Mucosa of descending colon (tissue), 3 donors: ENCODE data around the gene TMEM204. TPM values are rescaled to one million over a fixed set of nuclear protein-coding genes. Genes with fewer than 3 reads are reported as not detected.
"Not testable (repeated sequence)": the region's sequence is repeated elsewhere in the genome, so short reads cannot be mapped to it uniquely, and the experiment has no call there.

Experiments
- ATAC-seq: fragments of 200-7000 bp; cut with Tn5 transposase; one replicate; pipeline ENCODE4 v1.9.1; 2020; ENCODE audit warnings: mild to moderate bottlenecking, moderate library complexity
- DNase-seq, 3 donors: peaks; one replicate each; pipeline ENCODE4 v3.0.0-alpha.2; 2020
- H3K36me3 ChIP-seq: fragments of 200-600 bp; one replicate; pipeline ENCODE4 v1.8.0; 2021; ENCODE audit warnings: low read depth, mild to moderate bottlenecking
- H3K4me1 ChIP-seq: fragments of 200-600 bp; one replicate; pipeline ENCODE4 v1.8.0; 2021; ENCODE audit warnings: low read depth, mild to moderate bottlenecking
- H3K4me3 ChIP-seq: fragments of 200-600 bp; one replicate; pipeline ENCODE4 v1.8.0; 2021; ENCODE audit warnings: mild to moderate bottlenecking
- H3K9me3 ChIP-seq: fragments of 200-600 bp; one replicate; pipeline ENCODE4 v1.8.0; 2021; ENCODE audit warnings: mild to moderate bottlenecking
- intact Hi-C, 2 donors: fragments of 100-400 bp; cut with DNase I in 1 of 2; cut with micrococcal nuclease in 1 of 2; formaldehyde crosslinking; loops; one replicate each; pipeline versions ENCODE4 v1.11.0 to v1.11.1; 2022; cut with DNase I, micrococcal nuclease
- total RNA-seq, 3 donors: library from RNA; stranded (reverse); fragmentation: NEBNext Ultra II Directional in 2 of 3; extraction: Animal tissue kit (Norgen Biotek cat#: 25700) in 2 of 3; gene quantifications; one replicate each; pipeline versions ENCODE4 v1.2.1 to v1.2.4, GENCODE V29; 2021 to 2023
- TF ChIP-seq, protein P1 (sequence below): fragments of 200-600 bp; IDR thresholded peaks from one replicate; pipeline ENCODE4 v1.8.0; 2022; ENCODE audit warnings: antibody characterized with exemption, mild to moderate bottlenecking
- donor health status: DM: no; HTN: no; CAD: no; lungs with moderate emphysema.
- donor health status: DM: no; HTN: no; CAD: no.
- donor health status: DM: no; HTN: yes; CAD: no.

The TMEM204 gene
- total RNA-seq, 3 donors from 2014 or later = 3.4 to 10.3 (median 5.0) TPM

DNA sequence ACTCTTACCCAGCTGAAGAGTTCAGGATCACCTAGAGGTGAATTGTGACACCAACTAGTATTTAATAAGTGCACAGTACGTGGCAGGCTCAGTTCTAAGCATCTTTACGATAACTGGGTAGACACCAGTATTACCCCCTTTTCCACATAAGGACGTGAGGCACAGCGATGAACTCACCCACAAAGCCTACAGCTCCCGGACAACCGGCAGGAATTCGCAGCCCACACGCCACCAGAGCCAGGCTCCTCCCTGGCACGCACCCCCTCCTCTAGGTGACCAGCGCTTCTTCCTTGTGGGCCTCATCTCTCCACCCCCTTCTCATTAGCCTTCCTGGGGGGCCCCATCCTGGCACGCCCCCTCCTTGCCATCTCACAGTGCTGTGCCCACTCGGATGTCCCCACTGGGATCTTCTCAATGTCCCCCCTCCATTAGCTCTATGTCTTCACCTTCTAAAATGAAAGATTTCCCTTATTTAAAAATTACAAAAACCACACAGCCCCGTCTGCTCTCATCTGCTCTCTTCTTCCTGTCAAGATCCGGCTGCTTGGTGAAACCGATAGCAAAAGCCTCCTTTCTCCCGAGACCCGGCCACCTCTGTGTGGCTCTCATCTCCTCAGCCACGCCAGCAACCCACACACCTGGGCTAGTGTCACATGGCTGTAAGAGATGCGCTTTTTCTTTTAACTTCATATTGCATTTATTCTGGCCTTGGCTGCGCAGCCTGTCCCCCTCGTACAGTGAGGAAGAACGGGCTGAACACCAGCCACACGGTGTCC, 57.7 kb downstream of the TMEM204 start:
- H3K9me3 ChIP-seq = no peaks in the 10 kb centered on the region
- no peaks in the 10 kb centered on the region for H3K36me3 ChIP-seq
- no peak overlapping the region for H3K4me3 ChIP-seq
- no peaks in the 10 kb centered on the region for H3K4me1 ChIP-seq
- DNase-seq (no peak), ATAC-seq (no peak)
- TF ChIP-seq, protein P1, sequence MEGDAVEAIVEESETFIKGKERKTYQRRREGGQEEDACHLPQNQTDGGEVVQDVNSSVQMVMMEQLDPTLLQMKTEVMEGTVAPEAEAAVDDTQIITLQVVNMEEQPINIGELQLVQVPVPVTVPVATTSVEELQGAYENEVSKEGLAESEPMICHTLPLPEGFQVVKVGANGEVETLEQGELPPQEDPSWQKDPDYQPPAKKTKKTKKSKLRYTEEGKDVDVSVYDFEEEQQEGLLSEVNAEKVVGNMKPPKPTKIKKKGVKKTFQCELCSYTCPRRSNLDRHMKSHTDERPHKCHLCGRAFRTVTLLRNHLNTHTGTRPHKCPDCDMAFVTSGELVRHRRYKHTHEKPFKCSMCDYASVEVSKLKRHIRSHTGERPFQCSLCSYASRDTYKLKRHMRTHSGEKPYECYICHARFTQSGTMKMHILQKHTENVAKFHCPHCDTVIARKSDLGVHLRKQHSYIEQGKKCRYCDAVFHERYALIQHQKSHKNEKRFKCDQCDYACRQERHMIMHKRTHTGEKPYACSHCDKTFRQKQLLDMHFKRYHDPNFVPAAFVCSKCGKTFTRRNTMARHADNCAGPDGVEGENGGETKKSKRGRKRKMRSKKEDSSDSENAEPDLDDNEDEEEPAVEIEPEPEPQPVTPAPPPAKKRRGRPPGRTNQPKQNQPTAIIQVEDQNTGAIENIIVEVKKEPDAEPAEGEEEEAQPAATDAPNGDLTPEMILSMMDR = no peak
- intact Hi-C loops = no loop called here

DNA sequence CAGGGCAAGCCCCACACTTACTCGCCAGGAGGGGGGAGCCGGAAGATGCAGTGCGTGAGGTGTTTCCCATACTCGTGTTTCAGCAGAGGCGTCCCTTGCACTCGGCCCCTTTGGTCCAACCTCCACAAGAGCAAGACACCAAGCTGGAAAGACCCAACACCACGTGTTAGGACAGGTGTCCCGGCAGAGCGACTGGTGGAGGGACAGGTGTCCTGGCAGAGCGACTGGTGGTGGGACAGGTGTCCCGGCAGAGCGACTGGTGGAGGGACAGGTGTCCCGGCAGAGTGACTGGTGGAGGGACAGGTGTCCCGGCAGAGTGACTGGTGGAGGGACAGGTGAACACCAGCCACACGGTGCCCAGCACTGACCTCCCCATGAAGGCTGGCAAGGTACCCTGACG, 59.0 kb downstream of the TMEM204 start:
- H3K4me3 ChIP-seq = no peak overlapping the region
- TF ChIP-seq, protein P1 = no peak
- intact Hi-C loops = no loop called here
- no peaks in the 10 kb centered on the region for H3K4me1 ChIP-seq
- ATAC-seq (no peak), DNase-seq (no peak)
- H3K9me3 ChIP-seq = no peaks in the 10 kb centered on the region
- no peaks in the 10 kb centered on the region for H3K36me3 ChIP-seq

DNA sequence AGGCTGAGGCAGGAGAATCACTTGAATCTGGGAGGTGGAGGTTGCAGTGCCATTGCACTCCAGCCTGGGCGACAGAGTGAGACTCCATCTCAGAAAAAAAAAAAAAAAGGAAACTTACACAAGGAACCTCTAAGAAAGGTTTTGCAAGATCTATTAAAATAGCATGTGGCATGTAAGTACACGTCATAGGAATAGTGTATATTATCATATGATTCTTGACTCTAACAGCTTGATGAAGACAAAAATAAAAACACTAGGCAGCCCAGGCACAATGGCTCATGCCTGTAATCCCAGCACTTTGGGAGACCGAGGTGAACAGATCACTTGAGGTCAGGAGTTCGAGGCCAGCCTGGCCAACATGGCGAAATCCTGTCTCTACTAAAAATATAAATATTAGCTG, 62.0 kb downstream of the TMEM204 start:
- intact Hi-C loops, H3K4me3 ChIP-seq, DNase-seq, H3K36me3 ChIP-seq, H3K4me1 ChIP-seq, H3K9me3 ChIP-seq, ATAC-seq: not testable (repeated sequence)

DNA sequence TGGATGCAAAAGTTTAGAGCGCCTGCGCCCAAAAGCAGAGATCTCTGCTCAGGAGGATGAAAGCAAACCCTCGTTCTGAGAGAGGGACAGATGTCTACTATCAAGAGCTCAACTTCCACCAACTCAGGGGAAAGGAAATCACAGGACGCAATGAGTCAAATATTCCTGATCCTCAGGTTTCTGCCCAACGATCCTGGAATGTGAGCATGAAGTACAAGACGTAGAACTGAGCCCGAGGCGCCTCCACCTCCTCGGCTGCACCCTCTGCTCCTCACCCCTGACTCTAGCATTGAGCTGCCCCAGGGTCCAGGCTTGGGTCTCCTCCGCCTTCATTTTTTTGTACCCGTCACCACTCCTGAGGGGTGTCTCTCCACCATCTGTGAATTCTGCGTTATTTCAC, 63.0 kb downstream of the TMEM204 start:
- no peak for DNase-seq
- ATAC-seq = no peak
- H3K9me3 ChIP-seq = no peaks in the 10 kb centered on the region
- TF ChIP-seq, protein P1 = no peak
- no peaks in the 10 kb centered on the region for H3K4me1 ChIP-seq
- no peak overlapping the region for H3K4me3 ChIP-seq
- H3K36me3 ChIP-seq = no peaks in the 10 kb centered on the region
- intact Hi-C loops = no loop called here

DNA sequence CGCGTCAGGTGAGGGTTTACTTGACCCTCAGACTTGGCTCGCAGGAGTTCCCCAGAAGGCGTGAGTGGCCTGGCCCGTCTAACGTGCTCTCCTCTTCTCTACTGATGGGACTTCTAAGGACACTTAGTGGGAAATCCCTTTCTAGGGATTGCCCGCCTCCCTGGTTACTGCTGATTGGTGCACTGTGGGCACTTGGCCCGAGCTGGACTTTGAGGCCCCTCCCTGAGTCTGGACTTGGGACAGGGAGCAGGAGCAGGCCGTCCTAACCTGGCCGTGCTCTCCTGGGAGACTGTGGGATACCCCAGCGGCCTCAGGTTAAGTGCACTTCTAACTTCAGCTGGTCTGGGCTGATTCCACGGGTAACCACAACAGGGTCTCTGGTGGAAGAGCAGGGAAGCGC, 63.7 kb downstream of the TMEM204 start:
- intact Hi-C loops = no loop called here
- DNase-seq (no peak), ATAC-seq (no peak)
- Histone ChIP-seq H3K9me3 (no peaks in the 10 kb centered on the region), H3K4me3 (no peak overlapping the region), H3K4me1 (no peaks in the 10 kb centered on the region), H3K36me3 (no peaks in the 10 kb centered on the region)
- TF ChIP-seq, protein P1 = no peak

DNA sequence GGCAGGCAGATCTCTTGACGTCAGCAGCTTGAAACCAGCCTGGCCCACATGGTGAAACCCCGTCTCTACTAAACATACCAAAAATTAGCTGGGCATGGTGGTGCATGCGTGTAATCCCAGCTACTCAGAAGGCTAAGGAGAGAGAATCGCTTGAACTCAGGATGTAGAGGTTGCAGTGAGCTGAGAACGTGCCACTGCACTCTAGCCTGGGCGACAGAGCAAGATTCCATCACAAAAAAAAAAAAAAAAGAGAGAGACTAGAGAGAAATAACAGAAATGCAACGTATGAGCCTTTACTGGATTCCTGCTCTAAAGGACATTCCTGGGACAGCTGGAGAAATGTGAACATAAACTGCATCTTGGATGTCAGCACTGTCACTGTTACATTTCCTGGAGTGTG, 67.6 kb downstream of the TMEM204 start:
- no peaks in the 10 kb centered on the region for H3K36me3 ChIP-seq
- TF ChIP-seq, protein P1 = no peak
- H3K9me3 ChIP-seq = no peaks in the 10 kb centered on the region
- no peak for DNase-seq
- intact Hi-C loops = no loop called here
- H3K4me3 ChIP-seq = no peak overlapping the region
- no peaks in the 10 kb centered on the region for H3K4me1 ChIP-seq
- ATAC-seq = no peak
